GM12875 (cell line): ENCODE measurements around the gene NSD1.

ENCODE experiments used
- H3K4me3 ChIP-seq: one replicate; pipeline ENCODE4 v1.5.1; 2011; ENCODE audit warnings: low read depth, low read length, control low read depth
- TF ChIP-seq, protein P1 (sequence below): IDR thresholded peaks from 2 replicates; pipeline ENCODE4 v1.5.1; 2011; ENCODE audit warnings: low read depth, mild to moderate bottlenecking, control low read depth, inconsistent platforms, low read length, moderate library complexity, borderline replicate concordance; ENCODE audit not compliant: insufficient read depth

The NSD1 gene

DNA sequence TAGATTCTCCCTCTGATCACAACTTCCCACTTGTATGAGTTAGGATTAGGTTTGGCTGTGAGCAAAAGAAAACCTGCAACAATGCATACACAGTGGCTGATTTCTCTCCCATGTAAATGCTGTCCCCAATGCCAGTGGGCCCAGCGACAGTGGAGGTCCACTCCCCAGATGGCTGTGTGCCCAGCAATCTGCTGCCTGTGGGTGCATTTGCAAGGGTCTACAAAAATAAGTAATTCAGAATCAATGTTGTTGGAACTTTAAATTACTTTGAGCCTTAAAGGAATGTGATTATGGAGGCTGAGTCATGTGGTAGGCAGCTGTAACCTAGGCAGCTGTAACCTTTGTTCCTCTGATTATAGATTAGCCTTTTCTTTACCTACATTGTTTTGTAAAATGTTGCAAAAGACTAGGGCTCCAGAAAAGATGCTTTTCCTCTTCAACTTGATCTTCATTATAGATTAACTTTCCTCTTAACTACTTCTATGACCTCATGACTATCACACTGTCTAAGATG is 192.4 kb downstream of the NSD1 start:
- H3K4me3 ChIP-seq: no peak overlapping the region
- TF ChIP-seq, protein P1, sequence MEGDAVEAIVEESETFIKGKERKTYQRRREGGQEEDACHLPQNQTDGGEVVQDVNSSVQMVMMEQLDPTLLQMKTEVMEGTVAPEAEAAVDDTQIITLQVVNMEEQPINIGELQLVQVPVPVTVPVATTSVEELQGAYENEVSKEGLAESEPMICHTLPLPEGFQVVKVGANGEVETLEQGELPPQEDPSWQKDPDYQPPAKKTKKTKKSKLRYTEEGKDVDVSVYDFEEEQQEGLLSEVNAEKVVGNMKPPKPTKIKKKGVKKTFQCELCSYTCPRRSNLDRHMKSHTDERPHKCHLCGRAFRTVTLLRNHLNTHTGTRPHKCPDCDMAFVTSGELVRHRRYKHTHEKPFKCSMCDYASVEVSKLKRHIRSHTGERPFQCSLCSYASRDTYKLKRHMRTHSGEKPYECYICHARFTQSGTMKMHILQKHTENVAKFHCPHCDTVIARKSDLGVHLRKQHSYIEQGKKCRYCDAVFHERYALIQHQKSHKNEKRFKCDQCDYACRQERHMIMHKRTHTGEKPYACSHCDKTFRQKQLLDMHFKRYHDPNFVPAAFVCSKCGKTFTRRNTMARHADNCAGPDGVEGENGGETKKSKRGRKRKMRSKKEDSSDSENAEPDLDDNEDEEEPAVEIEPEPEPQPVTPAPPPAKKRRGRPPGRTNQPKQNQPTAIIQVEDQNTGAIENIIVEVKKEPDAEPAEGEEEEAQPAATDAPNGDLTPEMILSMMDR: no peak

DNA sequence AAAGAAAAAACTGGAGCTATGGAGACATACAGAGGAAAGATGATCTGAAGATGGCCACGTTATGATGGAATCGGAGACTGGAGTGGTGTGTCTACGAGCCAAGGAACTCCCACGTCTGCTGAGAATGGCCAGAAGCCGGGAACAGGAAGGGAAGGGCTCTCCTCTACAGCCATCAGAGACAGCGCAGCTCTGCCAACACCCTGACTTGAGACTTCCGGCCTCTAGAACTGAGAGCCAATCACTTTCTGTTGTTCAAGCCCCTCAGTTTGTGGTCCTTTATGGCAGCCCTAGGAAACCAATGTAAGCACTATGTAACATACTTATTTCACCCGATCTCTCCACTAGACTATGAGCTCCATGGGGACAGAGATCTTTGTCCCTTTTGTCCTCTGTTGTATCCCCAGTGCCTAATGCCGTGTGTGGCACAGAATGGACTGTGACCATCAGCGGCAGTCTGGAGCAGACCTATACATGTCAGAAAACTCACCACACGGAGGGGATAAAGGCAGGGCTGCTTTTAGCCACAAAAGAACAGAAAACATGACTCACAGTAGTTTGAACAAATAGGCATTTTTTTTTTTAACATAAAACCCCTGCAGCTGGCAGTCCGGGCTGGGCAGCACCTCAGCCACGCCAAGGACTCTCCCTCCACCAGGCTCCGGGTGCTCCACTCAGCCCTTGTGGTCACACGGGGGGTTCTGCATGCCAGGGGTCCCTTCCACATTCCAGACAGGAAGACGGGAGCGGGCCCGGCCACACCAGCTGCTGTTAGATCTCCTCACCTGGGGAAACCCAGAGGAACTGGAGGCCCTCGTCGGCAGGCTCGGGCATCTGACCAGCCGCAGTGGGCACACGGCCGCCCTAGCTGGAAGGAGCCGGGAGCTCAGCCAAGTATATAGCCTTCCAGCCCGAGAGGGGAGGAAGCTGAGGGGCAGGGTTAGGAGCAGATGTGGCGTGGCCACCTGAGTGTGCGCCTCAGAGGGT is 194.3 kb downstream of the NSD1 start:
- TF ChIP-seq, protein P1: no peak
- no peak overlapping the region for H3K4me3 ChIP-seq

DNA sequence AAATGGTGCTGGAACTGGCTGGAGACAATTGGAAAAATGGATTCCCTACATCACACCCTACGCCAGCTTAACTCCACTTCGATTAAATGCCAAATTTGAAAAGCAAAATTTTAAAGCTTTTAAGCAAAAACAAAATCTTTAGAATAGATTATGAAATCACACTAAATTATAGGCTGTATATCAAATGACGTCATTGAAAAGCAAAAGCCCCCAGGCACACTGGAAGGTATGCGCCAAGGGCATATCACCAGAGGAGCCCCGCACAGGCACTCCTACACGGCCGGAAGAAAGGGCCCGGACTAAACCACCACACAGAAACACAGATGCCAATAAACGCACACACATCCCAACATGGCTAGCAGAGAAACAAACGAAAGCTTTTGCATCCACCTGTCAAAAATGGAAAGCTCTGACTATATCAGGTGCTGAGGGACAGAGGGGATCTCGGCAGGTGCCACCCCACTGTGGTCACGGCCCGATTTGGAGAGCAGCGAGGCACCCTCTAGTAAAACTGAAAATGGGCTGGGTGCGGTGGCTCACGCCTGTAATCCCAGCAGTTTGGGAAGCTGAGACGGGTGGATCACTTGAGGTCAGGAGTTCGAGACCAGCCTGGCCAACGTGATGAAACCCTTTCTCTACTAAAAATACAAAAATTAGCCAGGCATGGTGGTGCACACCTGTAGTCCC is 195.1 kb downstream of the NSD1 start:
- H3K4me3 ChIP-seq: no peak overlapping the region
- TF ChIP-seq, protein P1: no peak

DNA sequence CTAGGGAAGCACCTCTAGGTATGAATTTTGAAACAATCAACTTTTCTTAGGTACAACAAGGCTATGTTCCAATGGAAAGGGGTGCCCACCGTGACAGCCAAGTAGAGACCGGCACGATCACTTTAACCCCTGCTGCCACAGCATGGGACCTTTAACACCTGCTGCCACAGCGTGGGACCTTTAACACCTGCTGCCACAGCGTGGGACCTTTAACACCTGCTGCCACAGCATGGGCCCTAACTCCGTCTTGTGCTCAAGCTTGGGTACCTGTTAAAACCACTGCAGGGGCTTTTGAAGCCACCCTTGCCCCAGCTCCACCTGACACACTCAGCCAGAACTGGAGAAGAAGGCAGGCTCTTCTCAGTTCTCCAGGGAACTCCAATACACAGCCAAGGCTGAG is 196.3 kb downstream of the NSD1 start:
- no peak overlapping the region for H3K4me3 ChIP-seq
- TF ChIP-seq, protein P1: no peak

DNA sequence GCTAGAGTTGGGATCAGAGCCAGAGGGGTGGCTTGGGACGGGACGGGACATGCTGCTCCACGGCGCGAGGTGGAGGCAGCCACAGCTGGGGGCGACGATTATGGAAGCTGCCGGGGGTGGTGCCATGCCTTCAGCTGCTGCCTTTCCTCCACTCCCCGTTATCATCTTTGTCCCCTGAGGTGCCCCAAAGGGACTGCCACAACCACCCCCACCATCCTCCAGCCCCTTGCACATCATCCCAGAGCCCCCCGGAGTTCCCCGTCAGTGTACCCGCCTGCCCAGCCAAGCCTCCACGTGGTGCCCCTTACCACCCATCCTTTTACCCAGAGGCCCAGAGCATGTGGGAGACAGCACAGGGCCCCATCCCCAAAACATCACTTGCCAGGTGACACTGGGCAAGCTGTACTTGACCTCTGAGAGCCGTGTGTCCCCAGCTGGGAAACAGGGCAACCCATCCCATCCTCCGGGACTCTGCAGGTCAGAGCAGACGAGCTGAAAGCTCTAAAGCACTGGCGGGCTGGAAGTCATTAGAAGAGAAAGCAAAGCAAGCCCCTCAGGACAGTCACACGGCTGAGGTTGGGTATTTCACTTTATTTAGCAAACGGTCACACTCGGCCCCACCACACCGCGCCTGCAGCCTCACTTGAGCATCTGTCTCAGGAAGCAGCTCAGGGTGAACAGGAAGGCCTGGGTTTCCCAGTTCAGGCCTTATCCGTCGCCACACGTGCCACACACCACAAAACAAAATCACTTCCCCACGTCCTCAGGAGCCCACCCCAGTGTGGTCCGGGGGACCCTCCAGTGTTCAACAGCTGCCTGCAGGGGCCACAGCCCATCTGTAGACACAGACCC is 197.6 kb downstream of the NSD1 start:
- H3K4me3 ChIP-seq: no peak overlapping the region
- TF ChIP-seq, protein P1: no peak

DNA sequence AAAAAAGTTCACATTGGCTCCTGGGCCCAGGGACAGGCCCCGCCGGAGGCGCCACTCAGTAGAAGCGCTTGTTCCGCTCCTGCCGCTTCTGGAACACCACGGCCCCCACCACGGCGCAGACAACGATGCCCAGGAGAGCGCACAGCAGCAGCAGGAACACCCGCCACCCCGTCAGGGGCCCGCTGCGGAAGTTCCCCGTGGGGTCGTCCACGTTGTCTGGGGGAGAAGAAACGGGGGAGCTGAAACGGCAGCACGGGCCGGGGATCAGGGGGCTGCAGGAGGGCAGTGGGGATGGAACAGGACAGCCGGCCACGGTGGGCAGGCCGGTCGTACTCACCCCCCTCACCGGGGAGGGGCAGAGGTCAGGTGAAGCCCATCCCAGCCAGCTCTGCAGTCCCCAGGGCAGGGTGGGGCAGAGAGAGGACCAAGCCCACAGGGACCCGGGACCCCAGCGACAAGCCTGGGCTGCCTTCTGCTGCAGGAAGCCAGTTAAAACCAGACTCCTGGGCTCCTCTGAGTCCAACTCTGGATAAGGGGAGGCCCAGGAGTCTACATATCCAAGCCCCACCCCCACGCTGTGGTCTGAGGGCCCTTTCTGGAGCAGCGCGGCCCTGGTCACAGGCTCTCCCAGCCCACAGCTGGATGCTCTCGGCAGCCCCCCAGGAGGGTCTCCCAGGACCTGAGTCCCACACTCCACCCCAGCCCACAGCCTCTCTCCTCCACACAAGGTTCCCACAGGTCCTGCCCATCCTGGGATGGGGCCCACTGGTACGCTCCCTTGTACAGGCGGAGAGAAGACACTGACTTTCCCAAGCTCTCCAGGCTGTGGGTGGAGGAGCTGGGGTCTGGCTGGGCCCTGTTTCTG is 198.7 kb downstream of the NSD1 start:
- TF ChIP-seq, protein P1: no peak
- no peak overlapping the region for H3K4me3 ChIP-seq
